ENCODE measurements around the gene FANCI.

GRCh38 chr15:89319678-89320077 is 75.9 kb downstream of the FANCI start:
- no peak for TF ChIP-seq EZH2phosphoT487 (IDR thresholded peaks at IDR 0.05; ENCODE audit: borderline replicate concordance, low read length)
- TF ChIP-seq, protein P1, sequence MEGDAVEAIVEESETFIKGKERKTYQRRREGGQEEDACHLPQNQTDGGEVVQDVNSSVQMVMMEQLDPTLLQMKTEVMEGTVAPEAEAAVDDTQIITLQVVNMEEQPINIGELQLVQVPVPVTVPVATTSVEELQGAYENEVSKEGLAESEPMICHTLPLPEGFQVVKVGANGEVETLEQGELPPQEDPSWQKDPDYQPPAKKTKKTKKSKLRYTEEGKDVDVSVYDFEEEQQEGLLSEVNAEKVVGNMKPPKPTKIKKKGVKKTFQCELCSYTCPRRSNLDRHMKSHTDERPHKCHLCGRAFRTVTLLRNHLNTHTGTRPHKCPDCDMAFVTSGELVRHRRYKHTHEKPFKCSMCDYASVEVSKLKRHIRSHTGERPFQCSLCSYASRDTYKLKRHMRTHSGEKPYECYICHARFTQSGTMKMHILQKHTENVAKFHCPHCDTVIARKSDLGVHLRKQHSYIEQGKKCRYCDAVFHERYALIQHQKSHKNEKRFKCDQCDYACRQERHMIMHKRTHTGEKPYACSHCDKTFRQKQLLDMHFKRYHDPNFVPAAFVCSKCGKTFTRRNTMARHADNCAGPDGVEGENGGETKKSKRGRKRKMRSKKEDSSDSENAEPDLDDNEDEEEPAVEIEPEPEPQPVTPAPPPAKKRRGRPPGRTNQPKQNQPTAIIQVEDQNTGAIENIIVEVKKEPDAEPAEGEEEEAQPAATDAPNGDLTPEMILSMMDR (conservative IDR thresholded peaks at IDR 0.05; ENCODE audit: low read depth, low read length), result no peak
- no peak for TF ChIP-seq EZH2 (IDR thresholded peaks at IDR 0.05; ENCODE audit: low read length, unreplicated experiment)

Measured in PC-3 (cell line).